Loucy (cell line): Measurements from ENCODE around the gene GPR85.

Source experiments
- CTCF ChIP-seq: fragments of 200-600 bp; sonication (generic); conservative IDR thresholded peaks from 2 replicates; pipeline ENCODE4 v1.5.1; 2014; ENCODE audit warnings: mild to moderate bottlenecking, antibody characterized with exemption, low read length
- EZH2phosphoT487 ChIP-seq: fragments of 200-600 bp; IDR thresholded peaks from 2 replicates; pipeline ENCODE4 v1.6.1; 2018; ENCODE audit warnings: antibody characterized with exemption, mild to moderate bottlenecking, moderate library complexity, borderline replicate concordance

- TF ChIP-seq CTCF (no peak), EZH2phosphoT487 (no peak)
These were observed 41.2 kb downstream of the GPR85 start for GRCh38 chr7:113045379-113045778.
